ENCODE measurements around the gene BAIAP2. TPM values are rescaled to one million over a fixed set of nuclear protein-coding genes. Genes with fewer than 3 reads are reported as not detected.

Gene BAIAP2
- total and polyA plus RNA-seq, 2 of the 13 experiments (the other 11 are each of a cell fraction or from before 2014, with no cell fraction given) = 22.5 to 24.0 TPM

- TF ChIP-seq HNF4G (IDR thresholded peaks at IDR 0.05; ENCODE audit: borderline replicate concordance, low read depth, low read length) (peak; percentile 78), HNF4G (CRISPR knock-in tag; IDR thresholded peaks at IDR 0.05; ENCODE audit: borderline replicate concordance, low read depth) (peak; percentile 85; the same call in 1 of the 2 replicates), ZNF383 (CRISPR knock-in tag; IDR thresholded peaks at IDR 0.05; ENCODE audit: borderline replicate concordance) (no peak), SRSF4 (IDR thresholded peaks at IDR 0.05; ENCODE audit: low read depth, low read length, poor library complexity, severe bottlenecking) (no peak), KDM4B (CRISPR knock-in tag; IDR thresholded peaks at IDR 0.05) (peak; percentile 19; the same call in 1 of the 2 replicates), ZSCAN9 (CRISPR knock-in tag; IDR thresholded peaks at IDR 0.05; ENCODE audit: borderline replicate concordance) (0 out of 2 replicates have a peak, but pooled peaks have one; percentile 42), ZBTB34 (CRISPR knock-in tag; IDR thresholded peaks at IDR 0.05) (no peak), ZKSCAN5 (CRISPR knock-in tag; IDR thresholded peaks at IDR 0.05) (no peak), ELK4 (CRISPR knock-in tag; IDR thresholded peaks at IDR 0.05; ENCODE audit: borderline replicate concordance) (no peak), MBNL3 (CRISPR knock-in tag; conservative IDR thresholded peaks at IDR 0.05) (no peak), ADNP (CRISPR knock-in tag; IDR thresholded peaks at IDR 0.05) (no peak), HOXA5 (CRISPR knock-in tag; IDR thresholded peaks at IDR 0.05) (peak; percentile 61), BCL6 (CRISPR knock-in tag; IDR thresholded peaks at IDR 0.05) (peak; percentile 58; the same call in 1 of the 2 replicates), ZNF296 (CRISPR knock-in tag; conservative IDR thresholded peaks at IDR 0.05) (peak; percentile 92), PRDM10 (CRISPR knock-in tag; IDR thresholded peaks at IDR 0.05; ENCODE audit: low read depth) (no peak; the same call in 1 of the 2 replicates), ZNF639 (CRISPR knock-in tag; conservative IDR thresholded peaks at IDR 0.05) (peak; percentile 73; the same call in 1 of the 2 replicates), RXRA (CRISPR knock-in tag; IDR thresholded peaks at IDR 0.05) (peak; percentile 70; the same call in 1 of the 2 replicates), ELF1 (CRISPR knock-in tag; IDR thresholded peaks at IDR 0.05) (peak; percentile 17; the same call in 1 of the 2 replicates), SETDB1 (CRISPR knock-in tag; IDR thresholded peaks at IDR 0.05; ENCODE audit: borderline replicate concordance) (no peak), KLF6 (CRISPR knock-in tag; IDR thresholded peaks at IDR 0.05) (peak; percentile 90), AGO2 (optimal IDR thresholded peaks at IDR 0.05; ENCODE audit: low read depth, low read length) (peak; percentile 51), ZNF234 (CRISPR knock-in tag; conservative IDR thresholded peaks at IDR 0.05) (no peak), CCAR2 (optimal IDR thresholded peaks at IDR 0.05; ENCODE audit: low read depth, low read length) (no peak)
These were observed 130.5 kb downstream of the BAIAP2 start, which contains the start of gene PVALEF (continued) for GRCh38 chr17:81165246-81166032.
